Lung (tissue), 12 donors: ENCODE data around the gene PSMD12. TPM values are rescaled to one million over a fixed set of nuclear protein-coding genes. Genes with fewer than 3 reads are reported as not detected.
A peak's percentile ranks its signal among the peaks of the same experiment; 100 is the strongest.

Source experiments
- ATAC-seq: fragments of 200-7000 bp; cut with Tn5 transposase; one replicate; pipeline ENCODE4 v1.9.1; 2020; ENCODE audit warnings: moderate number of reproducible peaks; ENCODE audit not compliant: insufficient read depth, low FRiP score
- DNase-seq, 3 donors: peaks; one replicate each; pipeline ENCODE4 v3.0.0-alpha.2; 2013 to 2017
- H3K27ac ChIP-seq, 2 donors: one replicate each; pipeline ENCODE4 v1.5.1; 2013; ENCODE audit warnings: mild to moderate bottlenecking in 2 of 2, moderate library complexity in 2 of 2, control low read depth in 1 of 2, inconsistent platforms in 1 of 2, low read depth in 1 of 2, low read length in 1 of 2
- H3K27me3 ChIP-seq, 3 donors: one replicate each; pipeline ENCODE4 v1.5.1; 2013; ENCODE audit warnings: low read length in 2 of 3; ENCODE audit not compliant: control insufficient read depth in 3 of 3, insufficient read depth in 3 of 3
- H3K36me3 ChIP-seq, 4 donors: one replicate each; pipeline ENCODE4 v1.5.1; 2013; ENCODE audit warnings: low read length in 4 of 4, mild to moderate bottlenecking in 1 of 4, moderate library complexity in 1 of 4; ENCODE audit not compliant: control insufficient read depth in 4 of 4, insufficient read depth in 4 of 4
- H3K4me1 ChIP-seq, 5 donors: one replicate each; pipeline ENCODE4 v1.5.1; 2013; ENCODE audit warnings: low read length in 5 of 5, mild to moderate bottlenecking in 2 of 5, moderate library complexity in 1 of 5; ENCODE audit not compliant: control insufficient read depth in 5 of 5, insufficient read depth in 5 of 5
- H3K4me3 ChIP-seq: one replicate; pipeline ENCODE4 v1.5.1; 2013; ENCODE audit warnings: mild to moderate bottlenecking, control low read depth, moderate library complexity
- H3K9ac ChIP-seq, 2 donors: one replicate each; pipeline ENCODE4 v1.5.1; 2013; ENCODE audit warnings: low read length in 2 of 2, control low read depth in 1 of 2; ENCODE audit not compliant: insufficient read depth in 1 of 2
- H3K9me3 ChIP-seq, 4 donors: one replicate each; pipeline ENCODE4 v1.5.1; 2013; ENCODE audit warnings: low read length in 3 of 4, mild to moderate bottlenecking in 1 of 4, moderate library complexity in 1 of 4; ENCODE audit not compliant: control insufficient read depth in 4 of 4, insufficient read depth in 3 of 4
- CTCF ChIP-seq: IDR thresholded peaks from 2 replicates; pipeline ENCODE4 v1.5.1; 2012; ENCODE audit warnings: mild to moderate bottlenecking; ENCODE audit errors: control extremely low read depth, extremely low read depth
- WGBS, 2 donors: extraction: QIAGEN DNeasy Blood & Tissue Kit; methylation state at CpG; one replicate each; pipeline ENCODE4 v1.1.7; 2013; 5-methylcytosine and 5-hydroxymethylcytosine counted together
- polyA plus RNA-seq, 2 donors: library from polyadenylated mRNA; stranded (reverse); fragments of 200-250 nt; gene quantifications; one replicate each; pipeline ENCODE4 v1.2.1, GENCODE V29; 2013
- total RNA-seq, 2 donors: library from RNA; depleted of rRNA in 1 of 2; stranded (reverse); fragments of >200 nt in 1 of 2; gene quantifications; one replicate each; pipeline ENCODE4 v1.2.1, GENCODE V29; 2014 to 2021
- donor health status: control.
- donor health status: control.
- donor health status: Bipolar disorder and iron deficiency.
- donor health status: healthy.
- donor health status: DM: yes; HTN: yes; CAD: no.

PSMD12 gene
- total and polyA plus RNA-seq, 4 donors: 27.3 to 47.8 (median 37.2) TPM

GRCh38 chr17:67379251-67379630, 12.9 kb upstream of the PSMD12 start:
- H3K27ac ChIP-seq: peak overlapping the region; percentile 18 to 92
- H3K4me1 ChIP-seq: peaks cover 0 to 14% (median 2%) of the 10 kb centered on the region in 5 donors
- H3K4me3 ChIP-seq: no peak overlapping the region
- H3K36me3 ChIP-seq: no peaks in the 10 kb centered on the region
- no peaks in the 10 kb centered on the region for H3K27me3 ChIP-seq
- 68 to 75% methylated on average over 8 of the region's 8 CpGs for WGBS, 2 donors
- ATAC-seq (no peak), DNase-seq (no peak)
- H3K9me3 ChIP-seq: peaks cover 0 to 1% (median 0%) of the 10 kb centered on the region in 4 donors
- no peak for TF ChIP-seq CTCF
- peak overlapping the region in 1 of 2 donors; percentile 79 for H3K9ac ChIP-seq

- ATAC-seq: peak; percentile 79
- H3K27ac ChIP-seq: peak overlapping the region; percentile 91 to 92
- 0 to 1% methylated on average over 64 to 72 of the region's 72 CpGs for WGBS, 2 donors
These were observed 12.3 kb upstream of the PSMD12 start for GRCh38 chr17:67378454-67379250.

DNA sequence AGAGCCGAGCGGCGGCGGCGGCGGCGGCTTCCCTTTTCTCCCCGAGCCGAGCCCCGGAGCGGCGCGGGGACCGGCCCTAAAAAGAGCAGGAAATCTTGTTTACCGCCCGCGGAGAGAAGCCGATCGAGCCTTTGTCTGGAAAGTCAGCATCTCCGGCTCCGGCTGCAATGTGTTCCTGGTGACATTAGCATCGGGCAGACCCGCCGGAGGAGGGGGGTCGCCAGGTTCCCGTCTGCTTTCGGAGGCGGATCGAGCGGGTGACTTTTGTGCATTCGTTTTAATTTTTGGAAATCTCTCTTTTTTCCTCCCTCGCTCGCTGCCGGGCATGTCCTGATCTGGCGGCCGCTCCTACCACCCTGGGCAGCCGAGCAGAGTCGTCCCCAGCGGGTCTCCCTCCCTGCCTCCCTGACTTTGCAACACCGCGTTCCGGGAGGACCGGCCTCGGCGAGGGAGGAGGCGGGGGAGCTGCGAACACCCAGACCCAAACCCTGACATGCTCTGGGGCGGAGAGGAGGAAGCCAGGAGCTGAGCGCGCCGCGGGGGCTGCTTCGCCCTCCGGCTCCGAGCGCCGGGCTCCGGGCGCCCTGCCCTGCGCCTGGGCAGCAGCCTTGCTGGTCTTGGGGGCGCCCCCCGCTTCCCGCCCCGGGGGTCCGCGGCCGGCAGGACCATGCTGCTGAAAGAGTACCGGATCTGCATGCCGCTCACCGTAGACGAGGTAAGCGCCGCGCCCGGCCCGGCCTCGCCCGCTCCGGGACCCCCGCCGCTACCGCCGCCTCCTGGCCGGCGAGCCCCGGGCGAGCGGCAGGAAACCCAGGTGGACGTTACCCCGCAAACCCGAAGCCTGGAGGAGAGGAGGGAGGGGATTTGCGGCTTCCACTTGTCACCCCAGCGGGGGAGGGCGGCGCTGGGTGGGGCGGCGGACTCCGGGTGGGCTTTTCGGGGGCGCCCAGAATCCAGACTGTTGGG, 11.4 kb upstream of the PSMD12 start:
- TF ChIP-seq CTCF: no peak
- H3K27me3 ChIP-seq: no peaks in the 10 kb centered on the region
- peaks cover 0 to 14% (median 2%) of the 10 kb centered on the region in 5 donors for H3K4me1 ChIP-seq
- no peaks in the 10 kb centered on the region for H3K36me3 ChIP-seq
- DNase-seq: peak; percentile 66 to 75 (median 68)
- H3K9me3 ChIP-seq: no peaks in the 10 kb centered on the region
- 1% methylated on average over 55 to 100 of the region's 100 CpGs for WGBS, 2 donors
- peak overlapping the region; percentile 53 to 55 for H3K9ac ChIP-seq
- ATAC-seq: peak; percentile 25
- H3K27ac ChIP-seq: peak overlapping the region; percentile 91 to 92
- peak overlapping the region; percentile 75 for H3K4me3 ChIP-seq

More at GRCh38 chr17:67378454-67379250, 12.3 kb upstream of the PSMD12 start:
- TF ChIP-seq CTCF: peak; percentile 74
- Histone ChIP-seq H3K4me1 (peaks cover 0 to 14% (median 2%) of the 10 kb centered on the region in 5 donors), H3K36me3 (no peaks in the 10 kb centered on the region), H3K9me3 (peaks cover 0 to 1% (median 0%) of the 10 kb centered on the region in 4 donors), H3K4me3 (peak overlapping the region; percentile 75), H3K27me3 (no peaks in the 10 kb centered on the region), H3K9ac (peak overlapping the region; percentile 46 to 79)
- peak; percentile 88 to 90 (median 88) for DNase-seq
